ENCODE data around the gene VPS13D. TPM values are rescaled to one million over a fixed set of nuclear protein-coding genes. Genes with fewer than 3 reads are reported as not detected.

VPS13D gene
- polyA plus RNA-seq, 1 of the 3 experiments (the other 2 are of a cell fraction) = 15.0 TPM

DNA sequence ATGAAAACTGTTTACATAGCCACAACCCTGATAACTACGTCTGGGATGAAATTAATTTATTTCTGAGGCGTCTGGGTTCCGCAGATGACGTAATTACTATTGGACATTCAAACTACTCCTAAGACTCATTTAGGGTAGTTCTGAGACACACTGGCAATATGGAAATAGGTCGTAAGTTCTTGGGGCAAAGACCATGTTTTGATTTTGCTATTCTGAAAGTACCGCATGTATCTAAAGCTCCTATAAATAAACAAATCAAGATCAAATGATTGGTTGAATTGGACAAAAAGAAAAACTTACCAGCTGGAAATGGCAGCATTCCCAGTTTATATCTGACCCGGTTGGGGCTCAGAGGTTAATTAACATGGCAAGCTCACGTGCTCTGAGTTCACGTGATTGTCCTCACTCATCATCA is 313.9 kb downstream of the VPS13D start:
- H3K9me3 ChIP-seq = no peaks in the 10 kb centered on the region
- peaks cover 4% of the 10 kb centered on the region for H3F3A ChIP-seq (replicated peaks; ENCODE audit: insufficient read depth)
- peaks cover 0 to 6% of the 10 kb centered on the region in 2 experiments; a peak in 1 of 4 replicates for H3K4me1 ChIP-seq (ENCODE audit: control insufficient read depth in 1 of 2, insufficient read depth in 2 of 2, low read depth in 1 of 2, low read length in 1 of 2)
- no peak overlapping the region for H3K4me2 ChIP-seq
- H3K36me3 ChIP-seq (replicated peaks in 1 of 2; ENCODE audit: control insufficient read depth in 1 of 2, insufficient read depth in 2 of 2, low read length in 1 of 2) = no peaks in the 10 kb centered on the region
- no peaks in the 10 kb centered on the region for H3K27me3 ChIP-seq (ENCODE audit: insufficient read depth)
- H3K9ac ChIP-seq = no peak overlapping the region
- ChIA-PET CTCF (no interaction called here), POLR2A (no interaction called here)
- no peak overlapping the region for H3K4me3 ChIP-seq (ENCODE audit: low read depth in 2 of 2, low read length in 1 of 2)
- no peak overlapping the region for H2AFZ ChIP-seq (ENCODE audit: low read depth)
- DNase-seq = no peak
- no peak for TF ChIP-seq TEAD4 (IDR thresholded peaks at IDR 0.05; ENCODE audit: borderline replicate concordance, insufficient read depth)
- TF ChIP-seq, protein P1, sequence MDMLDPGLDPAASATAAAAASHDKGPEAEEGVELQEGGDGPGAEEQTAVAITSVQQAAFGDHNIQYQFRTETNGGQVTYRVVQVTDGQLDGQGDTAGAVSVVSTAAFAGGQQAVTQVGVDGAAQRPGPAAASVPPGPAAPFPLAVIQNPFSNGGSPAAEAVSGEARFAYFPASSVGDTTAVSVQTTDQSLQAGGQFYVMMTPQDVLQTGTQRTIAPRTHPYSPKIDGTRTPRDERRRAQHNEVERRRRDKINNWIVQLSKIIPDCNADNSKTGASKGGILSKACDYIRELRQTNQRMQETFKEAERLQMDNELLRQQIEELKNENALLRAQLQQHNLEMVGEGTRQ (IDR thresholded peaks at IDR 0.05; ENCODE audit: borderline replicate concordance, low read depth, low read length) = no peak
- no peaks in the 10 kb centered on the region for H3K79me2 ChIP-seq (ENCODE audit: insufficient read depth)
- H4K20me1 ChIP-seq (ENCODE audit: insufficient read depth) = no peaks in the 10 kb centered on the region
- no peaks in the 10 kb centered on the region for H3K9me2 ChIP-seq
- WGBS (ENCODE audit: low lambda C conversion rate) = 82% methylated on average over 9 of the region's 9 CpGs
- no peak overlapping the region for H3K27ac ChIP-seq (ENCODE audit: low read depth in 2 of 2, low read length in 1 of 2)

DNA sequence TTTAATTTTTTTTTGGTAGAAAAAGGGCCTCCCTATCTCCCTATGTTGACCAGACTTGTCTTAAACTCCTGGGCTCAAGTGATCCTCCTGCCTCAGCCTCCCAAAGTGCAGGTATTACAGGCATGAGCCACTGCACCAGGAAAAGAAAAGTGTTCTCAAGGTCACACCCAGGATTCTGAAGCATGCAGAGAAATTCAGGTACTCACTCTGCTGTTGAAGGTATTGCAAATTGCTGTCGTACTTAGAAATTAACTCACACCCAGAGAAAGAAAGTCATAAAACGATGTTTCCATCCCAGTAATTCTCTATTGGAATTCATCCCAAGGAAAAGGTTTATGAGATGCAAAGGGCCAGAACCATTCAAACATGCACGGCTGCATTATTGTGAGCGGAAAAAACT is 314.5 kb downstream of the VPS13D start:
- POLR2A ChIA-PET = no interaction called here
- Histone ChIP-seq H4K20me1 (ENCODE audit: insufficient read depth) (no peaks in the 10 kb centered on the region), H3K36me3 (replicated peaks in 1 of 2; ENCODE audit: control insufficient read depth in 1 of 2, insufficient read depth in 2 of 2, low read length in 1 of 2) (no peaks in the 10 kb centered on the region), H3K9ac (no peak overlapping the region), H3K27me3 (ENCODE audit: insufficient read depth) (no peaks in the 10 kb centered on the region), H3K4me2 (no peak overlapping the region), H3K27ac (ENCODE audit: low read depth in 2 of 2, low read length in 1 of 2) (no peak overlapping the region), H3K4me3 (ENCODE audit: low read depth in 2 of 2, low read length in 1 of 2) (no peak overlapping the region), H3F3A (replicated peaks; ENCODE audit: insufficient read depth) (peaks cover 8% of the 10 kb centered on the region), H3K79me2 (ENCODE audit: insufficient read depth) (no peaks in the 10 kb centered on the region), H3K9me3 (no peaks in the 10 kb centered on the region), H3K4me1 (ENCODE audit: control insufficient read depth in 1 of 2, insufficient read depth in 2 of 2, low read depth in 1 of 2, low read length in 1 of 2) (peaks cover 6 to 12% of the 10 kb centered on the region in 2 experiments; a peak in 3 of 4 replicates), H2AFZ (ENCODE audit: low read depth) (no peak overlapping the region), H3K9me2 (no peaks in the 10 kb centered on the region)
- TF ChIP-seq FOSL2 (IDR thresholded peaks at IDR 0.05; ENCODE audit: borderline replicate concordance, low read depth) (no peak), FOXM1 (IDR thresholded peaks at IDR 0.05; ENCODE audit: low read depth) (no peak), JUND (IDR thresholded peaks at IDR 0.05) (no peak), SIN3A (IDR thresholded peaks at IDR 0.05; ENCODE audit: borderline replicate concordance, low read depth, low read length) (no peak), SMC3 (IDR thresholded peaks at IDR 0.05; ENCODE audit: low read depth, low read length) (no peak), EZH2phosphoT487 (IDR thresholded peaks at IDR 0.05; ENCODE audit: borderline replicate concordance, low read depth) (no peak)
- TF ChIP-seq, protein P2, sequence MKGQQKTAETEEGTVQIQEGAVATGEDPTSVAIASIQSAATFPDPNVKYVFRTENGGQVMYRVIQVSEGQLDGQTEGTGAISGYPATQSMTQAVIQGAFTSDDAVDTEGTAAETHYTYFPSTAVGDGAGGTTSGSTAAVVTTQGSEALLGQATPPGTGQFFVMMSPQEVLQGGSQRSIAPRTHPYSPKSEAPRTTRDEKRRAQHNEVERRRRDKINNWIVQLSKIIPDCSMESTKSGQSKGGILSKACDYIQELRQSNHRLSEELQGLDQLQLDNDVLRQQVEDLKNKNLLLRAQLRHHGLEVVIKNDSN (IDR thresholded peaks at IDR 0.05; ENCODE audit: borderline replicate concordance, low read depth) = no peak
- TF ChIP-seq, protein P3, sequence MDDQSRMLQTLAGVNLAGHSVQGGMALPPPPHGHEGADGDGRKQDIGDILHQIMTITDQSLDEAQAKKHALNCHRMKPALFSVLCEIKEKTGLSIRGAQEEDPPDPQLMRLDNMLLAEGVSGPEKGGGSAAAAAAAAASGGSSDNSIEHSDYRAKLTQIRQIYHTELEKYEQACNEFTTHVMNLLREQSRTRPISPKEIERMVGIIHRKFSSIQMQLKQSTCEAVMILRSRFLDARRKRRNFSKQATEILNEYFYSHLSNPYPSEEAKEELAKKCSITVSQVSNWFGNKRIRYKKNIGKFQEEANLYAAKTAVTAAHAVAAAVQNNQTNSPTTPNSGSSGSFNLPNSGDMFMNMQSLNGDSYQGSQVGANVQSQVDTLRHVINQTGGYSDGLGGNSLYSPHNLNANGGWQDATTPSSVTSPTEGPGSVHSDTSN (IDR thresholded peaks at IDR 0.05) = no peak
- TF ChIP-seq, protein P4, sequence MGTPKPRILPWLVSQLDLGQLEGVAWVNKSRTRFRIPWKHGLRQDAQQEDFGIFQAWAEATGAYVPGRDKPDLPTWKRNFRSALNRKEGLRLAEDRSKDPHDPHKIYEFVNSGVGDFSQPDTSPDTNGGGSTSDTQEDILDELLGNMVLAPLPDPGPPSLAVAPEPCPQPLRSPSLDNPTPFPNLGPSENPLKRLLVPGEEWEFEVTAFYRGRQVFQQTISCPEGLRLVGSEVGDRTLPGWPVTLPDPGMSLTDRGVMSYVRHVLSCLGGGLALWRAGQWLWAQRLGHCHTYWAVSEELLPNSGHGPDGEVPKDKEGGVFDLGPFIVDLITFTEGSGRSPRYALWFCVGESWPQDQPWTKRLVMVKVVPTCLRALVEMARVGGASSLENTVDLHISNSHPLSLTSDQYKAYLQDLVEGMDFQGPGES (IDR thresholded peaks at IDR 0.05; ENCODE audit: low read depth, low read length) = no peak
- TF ChIP-seq, protein P5, sequence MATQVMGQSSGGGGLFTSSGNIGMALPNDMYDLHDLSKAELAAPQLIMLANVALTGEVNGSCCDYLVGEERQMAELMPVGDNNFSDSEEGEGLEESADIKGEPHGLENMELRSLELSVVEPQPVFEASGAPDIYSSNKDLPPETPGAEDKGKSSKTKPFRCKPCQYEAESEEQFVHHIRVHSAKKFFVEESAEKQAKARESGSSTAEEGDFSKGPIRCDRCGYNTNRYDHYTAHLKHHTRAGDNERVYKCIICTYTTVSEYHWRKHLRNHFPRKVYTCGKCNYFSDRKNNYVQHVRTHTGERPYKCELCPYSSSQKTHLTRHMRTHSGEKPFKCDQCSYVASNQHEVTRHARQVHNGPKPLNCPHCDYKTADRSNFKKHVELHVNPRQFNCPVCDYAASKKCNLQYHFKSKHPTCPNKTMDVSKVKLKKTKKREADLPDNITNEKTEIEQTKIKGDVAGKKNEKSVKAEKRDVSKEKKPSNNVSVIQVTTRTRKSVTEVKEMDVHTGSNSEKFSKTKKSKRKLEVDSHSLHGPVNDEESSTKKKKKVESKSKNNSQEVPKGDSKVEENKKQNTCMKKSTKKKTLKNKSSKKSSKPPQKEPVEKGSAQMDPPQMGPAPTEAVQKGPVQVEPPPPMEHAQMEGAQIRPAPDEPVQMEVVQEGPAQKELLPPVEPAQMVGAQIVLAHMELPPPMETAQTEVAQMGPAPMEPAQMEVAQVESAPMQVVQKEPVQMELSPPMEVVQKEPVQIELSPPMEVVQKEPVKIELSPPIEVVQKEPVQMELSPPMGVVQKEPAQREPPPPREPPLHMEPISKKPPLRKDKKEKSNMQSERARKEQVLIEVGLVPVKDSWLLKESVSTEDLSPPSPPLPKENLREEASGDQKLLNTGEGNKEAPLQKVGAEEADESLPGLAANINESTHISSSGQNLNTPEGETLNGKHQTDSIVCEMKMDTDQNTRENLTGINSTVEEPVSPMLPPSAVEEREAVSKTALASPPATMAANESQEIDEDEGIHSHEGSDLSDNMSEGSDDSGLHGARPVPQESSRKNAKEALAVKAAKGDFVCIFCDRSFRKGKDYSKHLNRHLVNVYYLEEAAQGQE (IDR thresholded peaks at IDR 0.05; ENCODE audit: low read depth, low read length) = no peak
- TF ChIP-seq, protein P6, sequence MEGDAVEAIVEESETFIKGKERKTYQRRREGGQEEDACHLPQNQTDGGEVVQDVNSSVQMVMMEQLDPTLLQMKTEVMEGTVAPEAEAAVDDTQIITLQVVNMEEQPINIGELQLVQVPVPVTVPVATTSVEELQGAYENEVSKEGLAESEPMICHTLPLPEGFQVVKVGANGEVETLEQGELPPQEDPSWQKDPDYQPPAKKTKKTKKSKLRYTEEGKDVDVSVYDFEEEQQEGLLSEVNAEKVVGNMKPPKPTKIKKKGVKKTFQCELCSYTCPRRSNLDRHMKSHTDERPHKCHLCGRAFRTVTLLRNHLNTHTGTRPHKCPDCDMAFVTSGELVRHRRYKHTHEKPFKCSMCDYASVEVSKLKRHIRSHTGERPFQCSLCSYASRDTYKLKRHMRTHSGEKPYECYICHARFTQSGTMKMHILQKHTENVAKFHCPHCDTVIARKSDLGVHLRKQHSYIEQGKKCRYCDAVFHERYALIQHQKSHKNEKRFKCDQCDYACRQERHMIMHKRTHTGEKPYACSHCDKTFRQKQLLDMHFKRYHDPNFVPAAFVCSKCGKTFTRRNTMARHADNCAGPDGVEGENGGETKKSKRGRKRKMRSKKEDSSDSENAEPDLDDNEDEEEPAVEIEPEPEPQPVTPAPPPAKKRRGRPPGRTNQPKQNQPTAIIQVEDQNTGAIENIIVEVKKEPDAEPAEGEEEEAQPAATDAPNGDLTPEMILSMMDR (IDR thresholded peaks at IDR 0.05) = no peak
- TF ChIP-seq, protein P7, sequence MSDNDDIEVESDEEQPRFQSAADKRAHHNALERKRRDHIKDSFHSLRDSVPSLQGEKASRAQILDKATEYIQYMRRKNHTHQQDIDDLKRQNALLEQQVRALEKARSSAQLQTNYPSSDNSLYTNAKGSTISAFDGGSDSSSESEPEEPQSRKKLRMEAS (IDR thresholded peaks at IDR 0.05; ENCODE audit: low read depth) = no peak
- CTCF ChIA-PET = no interaction called here
- 93% methylated on average over 4 of the region's 4 CpGs for WGBS (ENCODE audit: low lambda C conversion rate)
- no peak for DNase-seq

Measured in SK-N-SH (cell line).